H9 (cell line): ENCODE results near the gene LCTL. TPM values are rescaled to one million over a fixed set of nuclear protein-coding genes. Genes with fewer than 3 reads are reported as not detected.

Experiments
- DNase-seq: peaks from one replicate; pipeline ENCODE4 v3.0.0-alpha.2; 2017
- H2AFZ ChIP-seq: one replicate; pipeline ENCODE4 v1.6.1; 2013; ENCODE audit warnings: mild to moderate bottlenecking, low read length, control low read depth, moderate library complexity
- H2AK5ac ChIP-seq: 2 replicates; pipeline ENCODE4 v1.6.1; 2013; ENCODE audit warnings: low read length, control low read depth, mixed read lengths; ENCODE audit not compliant: insufficient read length
- H2BK120ac ChIP-seq: one replicate; pipeline ENCODE4 v1.6.1; 2013; ENCODE audit warnings: low read depth, mild to moderate bottlenecking, low read length, control low read depth, inconsistent platforms; ENCODE audit not compliant: poor library complexity, severe bottlenecking
- H2BK12ac ChIP-seq: 2 replicates; pipeline ENCODE4 v1.6.1; 2013; ENCODE audit warnings: low read length, control low read depth, mixed read lengths, low read depth; ENCODE audit not compliant: insufficient read length
- H2BK15ac ChIP-seq: 2 replicates; pipeline ENCODE4 v1.6.1; 2013; ENCODE audit warnings: low read depth, low read length, control low read depth
- H2BK20ac ChIP-seq: one replicate; pipeline ENCODE4 v1.6.1; 2013; ENCODE audit warnings: low read depth, mild to moderate bottlenecking, low read length, control low read depth, inconsistent platforms; ENCODE audit not compliant: poor library complexity, severe bottlenecking
- H2BK5ac ChIP-seq: 2 replicates; pipeline ENCODE4 v1.6.1; 2013; ENCODE audit warnings: low read length, control low read depth, mixed read lengths; ENCODE audit not compliant: insufficient read length
- H3K14ac ChIP-seq: 2 replicates; pipeline ENCODE4 v1.6.1; 2013; ENCODE audit warnings: low read length, control low read depth; ENCODE audit not compliant: insufficient read depth
- H3K18ac ChIP-seq: 2 replicates; pipeline ENCODE4 v1.6.1; 2013; ENCODE audit warnings: low read depth, mild to moderate bottlenecking, mixed read lengths, low read length, control low read depth; ENCODE audit not compliant: insufficient read length
- H3K23ac ChIP-seq: 2 replicates; pipeline ENCODE4 v1.6.1; 2013; ENCODE audit warnings: low read length, control low read depth, mixed read lengths, low read depth; ENCODE audit not compliant: insufficient read length
- H3K23me2 ChIP-seq: 2 replicates; pipeline ENCODE4 v1.6.1; 2013; ENCODE audit warnings: low read depth, mild to moderate bottlenecking, mixed read lengths, low read length, control low read depth; ENCODE audit not compliant: insufficient read length, poor library complexity, severe bottlenecking
- H3K27ac ChIP-seq: 2 replicates; pipeline ENCODE4 v1.5.1; 2013; ENCODE audit warnings: low read length, control low read depth, mixed read lengths, low read depth; ENCODE audit not compliant: insufficient read length
- H3K27me3 ChIP-seq: 2 replicates; pipeline ENCODE4 v1.6.1; 2013; ENCODE audit warnings: low read length, control low read depth, inconsistent platforms; ENCODE audit not compliant: insufficient read depth
- H3K4ac ChIP-seq: 2 replicates; pipeline ENCODE4 v1.6.1; 2013; ENCODE audit warnings: low read depth, mild to moderate bottlenecking, control low read depth, inconsistent platforms, low read length, moderate library complexity
- H3K4me1 ChIP-seq: 2 replicates; pipeline ENCODE4 v1.6.1; 2013; ENCODE audit warnings: low read length, control low read depth, inconsistent platforms; ENCODE audit not compliant: insufficient read depth
- H3K4me2 ChIP-seq: 2 replicates; pipeline ENCODE4 v1.6.1; 2013; ENCODE audit warnings: low read length, control low read depth, mixed read lengths; ENCODE audit not compliant: insufficient read length, insufficient read depth
- H3K56ac ChIP-seq: 2 replicates; pipeline ENCODE4 v1.6.1; 2013; ENCODE audit warnings: low read depth, mild to moderate bottlenecking, mixed read lengths, low read length, control low read depth; ENCODE audit not compliant: insufficient read length
- H3K79me1 ChIP-seq: 2 replicates; pipeline ENCODE4 v1.6.1; 2013; ENCODE audit warnings: low read depth, mild to moderate bottlenecking, moderate library complexity, low read length, control low read depth, inconsistent platforms; ENCODE audit not compliant: insufficient read depth, poor library complexity, severe bottlenecking
- H3K79me2 ChIP-seq: 2 replicates; pipeline ENCODE4 v1.6.1; 2013; ENCODE audit warnings: low read length, control low read depth, inconsistent platforms; ENCODE audit not compliant: insufficient read depth
- H3K9ac ChIP-seq: 2 replicates; pipeline ENCODE4 v1.6.1; 2013; ENCODE audit warnings: low read length, control low read depth, mixed read lengths; ENCODE audit not compliant: insufficient read length; ENCODE audit errors: extremely low read depth
- H3K9me3 ChIP-seq: one replicate; pipeline ENCODE4 v1.6.1; 2013; ENCODE audit warnings: low read depth, low read length, inconsistent platforms; ENCODE audit not compliant: control insufficient read depth
- H3T11ph ChIP-seq: one replicate; pipeline ENCODE4 v1.6.1; 2013; ENCODE audit warnings: mild to moderate bottlenecking, low read length, control low read depth, inconsistent platforms
- H4K20me1 ChIP-seq: one replicate; pipeline ENCODE4 v1.6.1; 2013; ENCODE audit not compliant: control insufficient read depth, insufficient read length, insufficient read depth
- H4K5ac ChIP-seq: 2 replicates; pipeline ENCODE4 v1.6.1; 2013; ENCODE audit warnings: low read depth, mild to moderate bottlenecking, mixed read lengths, low read length, control low read depth; ENCODE audit not compliant: insufficient read length
- H4K8ac ChIP-seq: replicated peaks from 2 replicates; pipeline ENCODE4 v1.6.1; 2013; ENCODE audit warnings: low read length, control low read depth, mixed read lengths, low read depth; ENCODE audit not compliant: insufficient read length
- H4K91ac ChIP-seq: 2 replicates; pipeline ENCODE4 v1.6.1; 2013; ENCODE audit warnings: low read depth, mild to moderate bottlenecking, moderate library complexity, mixed read lengths, low read length, control low read depth; ENCODE audit not compliant: insufficient read length
- H3K27ac Mint-ChIP-seq, 3 experiments: 2 replicates in 2 of 3; 3 replicates in 1 of 3; pipeline ENCODE4 v1.8.0; 2020 to 2021; ENCODE audit warnings: mixed read lengths in 3 of 3, mild to moderate bottlenecking in 1 of 3, moderate library complexity in 1 of 3
- H3K27me3 Mint-ChIP-seq: 2 replicates; pipeline ENCODE4 v1.8.0; 2021; ENCODE audit warnings: low read depth, mild to moderate bottlenecking, moderate library complexity, mixed read lengths
- H3K36me3 Mint-ChIP-seq, 3 experiments: 2 replicates in 2 of 3; 3 replicates in 1 of 3; pipeline ENCODE4 v1.8.0; 2020 to 2021; ENCODE audit warnings: low read depth in 3 of 3, mixed read lengths in 3 of 3; ENCODE audit not compliant: insufficient read depth in 1 of 3
- H3K4me1 Mint-ChIP-seq, 2 experiments: 2 replicates each; pipeline ENCODE4 v1.8.0; 2020; ENCODE audit warnings: mixed read lengths in 2 of 2
- H3K4me3 Mint-ChIP-seq, 2 experiments: 2 replicates in 1 of 2; 3 replicates in 1 of 2; pipeline ENCODE4 v1.8.0; 2020 to 2021; ENCODE audit warnings: mild to moderate bottlenecking in 2 of 2, mixed read lengths in 2 of 2, moderate library complexity in 1 of 2
- H3K9me3 Mint-ChIP-seq, 2 experiments: 2 replicates in 1 of 2; 3 replicates in 1 of 2; pipeline ENCODE4 v1.8.0; 2020; ENCODE audit warnings: mild to moderate bottlenecking in 2 of 2, mixed read lengths in 2 of 2, moderate library complexity in 1 of 2
- CTCF ChIP-seq: fragments of 200-600 bp; sonication (generic); conservative IDR thresholded peaks from 3 replicates; pipeline ENCODE4 v1.8.0; 2021; ENCODE audit warnings: antibody characterized with exemption, mild to moderate bottlenecking
- WGBS: extraction: QIAGEN DNeasy Blood & Tissue Kit; methylation state at CpG from one replicate; pipeline ENCODE4 v1.1.7; 2013; ENCODE audit warnings: missing lambda C conversion rate, low lambda C conversion rate, mixed read lengths; ENCODE audit not compliant: insufficient read length; ENCODE audit errors: extremely low coverage; 5-methylcytosine and 5-hydroxymethylcytosine counted together
- total RNA-seq: library from RNA; stranded (reverse); gene quantifications from 2 replicates; pipeline ENCODE4 v1.2.1, GENCODE V29; 2021

The LCTL gene
- total RNA-seq, 1 experiment from 2014 or later: 2.3 TPM

GRCh38 chr15:66609876-66610275, 44.1 kb upstream of the LCTL start:
- Histone ChIP-seq H3K23ac (no peak overlapping the region), H3K4me2 (no peak overlapping the region), H4K20me1 (no peaks in the 10 kb centered on the region), H3K14ac (no peak overlapping the region), H3K23me2 (no peaks in the 10 kb centered on the region), H3K9me3 (no peaks in the 10 kb centered on the region), H2BK5ac (no peak overlapping the region), H3K56ac (no peak overlapping the region), H3K18ac (no peak overlapping the region), H3K79me1 (no peaks in the 10 kb centered on the region), H4K91ac (no peak overlapping the region), H4K5ac (no peak overlapping the region), H2BK15ac (no peak overlapping the region), H3K79me2 (no peaks in the 10 kb centered on the region), H3K4ac (no peak overlapping the region), H3K27ac (no peak overlapping the region), H3K9ac (no peak overlapping the region), H2BK12ac (no peak overlapping the region), H2AK5ac (no peak overlapping the region), H2AFZ (no peak overlapping the region), H3T11ph (no peak overlapping the region), H4K8ac (no peak overlapping the region), H2BK120ac (no peak overlapping the region), H3K4me1 (no peaks in the 10 kb centered on the region), H3K27me3 (no peaks in the 10 kb centered on the region), H2BK20ac (no peak overlapping the region)
- Mint-ChIP-seq H3K4me3 (no peak overlapping the region), H3K36me3 (no peaks in the 10 kb centered on the region), H3K27ac (no peak overlapping the region), H3K4me1 (peaks cover 4 to 7% of the 10 kb centered on the region in 2 experiments; a peak in 3 of 4 replicates), H3K27me3 (no peaks in the 10 kb centered on the region; the same call in 1 of the 2 replicates), H3K9me3 (no peaks in the 10 kb centered on the region; a peak in 1 of 5 replicates)
- no peak for TF ChIP-seq CTCF
- no peak for DNase-seq
- WGBS: no CpG with 5 or more reads among the region's 5 CpGs
